Lung microvascular endothelial cell (primary cell): ENCODE data around the gene FRS2. TPM values are rescaled to one million over a fixed set of nuclear protein-coding genes. Genes with fewer than 3 reads are reported as not detected.
"Not testable (repeated sequence)": the region's sequence is repeated elsewhere in the genome, so short reads cannot be mapped to it uniquely, and the experiment has no call there.

Source experiments
- DNase-seq, 2 donors: peaks; one replicate each; pipeline versions ENCODE4 v3.0.0 to v3.0.0-alpha.2; 2010; ENCODE audit warnings: low read depth in 2 of 2
- total RNA-seq: library from RNA; depleted of rRNA; stranded (reverse); fragments of >200 nt; gene quantifications from 2 replicates; pipeline ENCODE4 v1.2.1, GENCODE V29; 2014

Gene FRS2
- total RNA-seq, 1 donor from 2014 or later: 22.4 TPM

DNA sequence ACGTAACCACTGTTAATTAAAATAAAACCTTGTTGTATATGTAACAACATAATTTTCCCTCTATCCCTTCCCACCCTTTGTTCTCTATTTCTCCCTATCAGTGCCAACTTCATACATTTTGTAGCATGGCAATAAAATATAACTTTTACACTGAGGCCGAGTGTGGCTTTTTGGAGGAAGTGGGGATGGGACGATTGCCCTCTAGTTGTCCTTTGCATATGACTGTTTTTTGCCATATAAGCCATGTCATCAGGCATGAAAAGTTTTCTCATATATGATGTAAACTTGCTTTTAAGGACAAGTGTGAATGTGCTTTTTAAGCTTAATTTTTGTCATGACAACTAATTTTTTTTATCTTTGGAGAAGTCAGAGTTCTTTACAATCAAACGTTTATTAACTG is 108.8 kb downstream of the FRS2 start:
- DNase-seq: no peak

DNA sequence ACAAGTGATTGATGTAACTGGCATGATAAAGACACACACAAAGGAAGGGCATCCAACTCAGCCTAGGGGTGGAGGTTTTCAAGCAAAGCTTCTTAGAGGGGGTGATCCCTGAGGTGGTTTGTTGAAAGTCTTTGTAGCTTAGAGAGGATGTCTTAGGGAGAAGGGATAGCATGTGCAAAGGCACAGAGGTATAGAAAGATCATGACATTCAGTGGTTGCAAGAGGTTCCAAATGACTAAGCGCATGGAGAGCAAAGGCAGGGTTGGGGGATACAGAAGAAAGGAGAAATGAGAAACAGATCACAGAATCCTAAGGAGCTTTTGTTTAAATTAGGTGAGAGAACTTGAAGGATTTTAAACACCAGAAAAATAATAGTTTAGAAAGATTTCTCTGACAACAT is 109.9 kb downstream of the FRS2 start:
- DNase-seq: no peak

DNA sequence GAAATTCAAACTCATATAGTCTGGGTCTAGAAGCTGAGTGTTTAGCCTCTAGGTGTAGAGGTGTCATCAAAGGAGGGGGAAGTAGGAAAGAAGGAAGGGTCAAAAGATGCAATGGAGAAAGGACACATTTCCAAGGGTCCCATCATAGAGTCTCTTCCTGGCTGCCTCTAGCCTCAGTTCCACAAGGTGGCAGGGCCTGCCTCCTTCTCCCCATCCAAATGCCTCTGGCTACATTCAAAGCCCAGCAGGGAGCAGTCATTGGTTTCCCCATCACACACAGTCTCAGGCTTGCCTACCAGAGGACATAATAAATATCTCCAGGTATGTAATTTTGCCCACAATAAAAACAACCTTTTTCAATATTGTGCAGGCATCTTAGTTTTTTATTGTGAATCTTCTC is 113.0 kb downstream of the FRS2 start:
- no peak for DNase-seq

DNA sequence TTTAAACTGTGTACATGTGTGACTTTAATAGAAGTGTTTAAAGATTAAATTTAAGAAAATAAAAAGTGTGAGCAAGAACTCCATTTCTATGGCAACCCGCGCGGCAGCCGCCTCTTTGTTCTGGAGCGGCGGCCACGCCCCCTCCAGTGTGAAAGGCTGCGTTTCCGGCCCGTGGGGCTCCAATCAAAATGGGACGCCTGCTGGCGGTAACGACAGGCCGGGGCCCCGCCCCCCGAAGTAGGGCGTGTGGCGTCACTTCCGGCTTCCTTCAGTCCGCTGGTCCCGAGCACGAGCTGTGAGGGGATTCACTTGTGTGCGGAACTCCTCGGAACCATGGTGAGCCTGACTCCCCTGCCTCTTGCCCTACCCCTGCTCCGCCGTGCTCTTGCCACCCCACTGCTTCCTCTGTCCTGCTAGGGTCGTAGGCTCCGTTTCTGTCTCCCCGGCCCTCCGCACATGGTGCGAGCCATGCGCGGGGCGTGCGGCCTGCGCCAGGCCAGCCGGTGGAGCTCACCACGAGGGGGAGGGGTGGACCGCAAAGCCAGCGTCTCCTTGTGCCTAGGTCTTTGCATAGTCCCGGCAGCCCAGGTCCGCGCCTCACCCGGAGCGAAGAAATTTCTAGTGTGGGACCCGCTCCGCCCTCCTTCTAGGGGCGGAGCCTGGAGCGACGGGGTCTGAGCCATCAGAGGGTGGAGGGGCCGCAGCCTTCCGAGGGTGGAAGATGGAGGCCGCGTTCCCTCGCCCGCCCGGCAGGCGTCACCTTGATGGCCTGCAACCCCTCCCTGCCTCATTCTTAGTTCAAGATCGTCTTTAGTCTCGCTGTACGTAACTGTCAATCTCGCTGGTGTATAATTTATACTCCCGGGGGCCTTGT is 115.2 kb downstream of the FRS2 start, which contains the start of gene CCT2:
CCT2 (plus strand) TSS at position 271 of the 874 bp plus-strand sequence; CDS start at position 334, 63 bp downstream.
- DNase-seq: peak; percentile 98

DNA sequence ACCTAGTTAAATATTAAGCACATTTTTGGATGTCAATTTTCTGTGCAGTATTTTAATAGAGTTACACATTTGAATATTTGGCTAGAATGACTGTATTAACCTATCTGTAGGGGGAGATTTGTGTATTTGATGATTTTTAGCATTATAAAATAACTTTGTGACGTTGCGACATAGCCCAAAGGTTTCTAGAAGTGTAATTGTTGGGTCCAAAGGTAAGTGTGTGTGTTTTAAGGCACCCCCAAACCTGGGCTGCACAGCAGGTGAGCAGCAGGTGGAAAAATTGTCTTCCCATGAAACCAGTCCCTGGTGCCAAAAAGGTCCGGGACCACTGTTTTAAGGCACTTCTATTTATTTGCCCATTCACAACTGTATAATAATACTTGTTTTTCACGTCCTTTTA is 118.3 kb downstream of the FRS2 start:
- no peak for DNase-seq

DNA sequence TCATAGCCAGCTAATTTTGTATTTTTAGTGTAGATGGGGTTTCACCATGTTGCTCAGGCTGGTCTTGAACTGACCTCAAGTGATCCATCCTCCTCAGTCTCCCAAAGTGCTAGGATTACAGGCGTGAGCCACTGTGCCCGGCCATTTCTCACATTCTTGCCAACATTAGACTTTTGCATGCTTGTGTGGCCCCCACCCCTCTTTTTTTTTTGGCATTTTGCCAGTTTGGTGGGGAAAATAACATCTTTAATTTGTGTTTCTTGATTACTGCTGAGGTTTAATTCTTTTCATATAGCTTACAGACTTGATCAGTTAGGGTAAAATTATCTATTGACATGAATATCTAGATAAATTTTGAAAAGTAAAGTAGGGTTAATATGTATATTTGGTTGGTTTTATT is 118.9 kb downstream of the FRS2 start:
- DNase-seq: no peak

DNA sequence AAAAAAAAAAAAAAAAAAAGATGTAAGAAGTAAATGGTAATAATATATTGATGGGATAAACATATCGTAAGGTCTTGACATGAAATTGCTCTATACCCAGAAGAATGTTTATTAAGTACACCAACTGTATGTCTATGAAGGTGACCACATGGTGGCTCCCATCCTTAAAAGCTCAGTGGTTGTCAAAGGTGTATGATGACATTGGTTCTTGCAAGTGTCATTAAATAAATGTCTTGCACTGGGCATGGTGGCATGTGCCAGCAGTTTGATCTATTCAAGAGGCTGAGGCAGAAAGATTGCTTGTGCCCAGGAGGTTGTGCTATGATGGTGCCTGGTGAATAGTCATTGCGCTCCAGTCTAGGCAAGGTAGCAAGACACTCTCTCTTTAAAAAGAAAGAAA is 125.5 kb downstream of the FRS2 start:
- no peak for DNase-seq

DNA sequence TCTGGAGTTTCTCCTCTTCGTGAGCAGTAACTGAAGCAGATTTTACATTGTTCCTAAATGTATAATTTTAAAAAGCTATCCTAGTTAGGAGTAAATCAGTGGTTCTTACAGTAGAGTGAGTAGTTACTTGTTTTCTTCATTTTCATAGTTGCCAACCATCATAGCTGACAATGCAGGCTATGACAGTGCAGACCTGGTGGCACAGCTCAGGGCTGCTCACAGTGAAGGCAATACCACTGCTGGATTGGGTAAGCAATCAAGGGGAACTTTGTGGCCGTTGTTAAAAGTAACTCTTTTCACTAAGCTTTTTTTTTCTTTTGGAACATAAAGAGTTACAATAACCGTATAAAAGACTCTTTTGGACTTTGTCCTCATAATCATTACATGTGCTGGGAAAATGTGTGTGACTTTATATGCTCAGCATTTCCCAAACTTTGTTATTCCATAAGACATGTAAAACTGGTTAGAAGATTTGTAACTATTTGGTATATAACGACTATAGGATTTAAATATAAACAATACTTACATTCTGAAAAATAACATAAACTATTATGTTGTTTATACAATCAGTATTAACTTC is 128.1 kb downstream of the FRS2 start:
- no peak for DNase-seq

DNA sequence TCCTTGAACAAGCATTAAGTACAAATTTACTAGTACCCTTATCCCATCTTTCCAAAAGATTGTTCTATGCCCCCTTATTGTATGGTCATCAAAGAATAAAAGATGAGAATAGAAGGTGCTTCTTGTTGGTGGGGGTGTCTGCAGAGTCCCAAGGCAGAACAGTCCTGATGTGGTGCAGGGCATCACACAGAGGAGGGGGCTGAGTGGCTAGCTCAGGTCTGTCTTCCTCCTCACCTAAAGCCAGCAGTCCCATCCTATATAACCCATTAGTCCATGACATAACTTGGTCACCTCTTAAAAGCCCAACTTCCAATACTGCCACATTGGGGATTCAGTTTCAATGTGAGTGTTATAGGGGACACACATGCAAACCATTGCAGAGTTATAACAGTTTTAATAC is 130.6 kb downstream of the FRS2 start:
- DNase-seq: no peak

DNA sequence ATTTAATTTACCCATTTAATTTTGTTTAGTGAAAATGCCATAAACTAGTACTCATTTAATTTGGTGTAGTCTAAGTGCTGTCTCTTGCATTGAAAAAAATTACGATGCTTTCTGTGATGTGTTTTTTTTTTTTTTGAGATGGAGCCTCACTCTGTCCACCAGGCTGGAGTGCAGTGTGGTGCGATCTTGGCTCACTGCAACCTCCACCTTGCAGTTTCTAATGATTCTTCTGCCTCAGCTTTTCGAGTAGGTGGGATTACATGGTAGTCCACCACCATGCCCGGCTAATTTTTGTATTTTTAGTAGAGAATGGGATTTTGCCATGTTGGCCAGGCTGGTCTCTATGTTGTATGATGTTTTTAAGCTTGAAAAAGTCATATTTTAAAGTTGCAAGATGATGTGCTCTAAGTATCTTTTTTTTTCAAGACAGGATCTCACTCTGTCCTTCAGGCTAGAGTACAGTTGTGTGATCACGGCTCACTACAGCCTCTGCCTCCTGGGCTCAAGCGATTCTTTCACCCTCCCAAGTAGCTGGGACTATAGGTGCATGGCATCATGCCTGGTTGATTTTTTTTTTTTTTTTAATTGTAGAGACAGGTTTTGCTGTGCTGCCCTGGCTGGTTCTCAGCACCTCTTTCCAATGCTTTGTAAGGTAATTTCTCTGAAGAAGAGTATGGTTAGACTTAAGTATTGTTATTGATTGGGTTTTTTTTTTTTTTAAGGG is 131.9 kb downstream of the FRS2 start:
- DNase-seq: no peak

DNA sequence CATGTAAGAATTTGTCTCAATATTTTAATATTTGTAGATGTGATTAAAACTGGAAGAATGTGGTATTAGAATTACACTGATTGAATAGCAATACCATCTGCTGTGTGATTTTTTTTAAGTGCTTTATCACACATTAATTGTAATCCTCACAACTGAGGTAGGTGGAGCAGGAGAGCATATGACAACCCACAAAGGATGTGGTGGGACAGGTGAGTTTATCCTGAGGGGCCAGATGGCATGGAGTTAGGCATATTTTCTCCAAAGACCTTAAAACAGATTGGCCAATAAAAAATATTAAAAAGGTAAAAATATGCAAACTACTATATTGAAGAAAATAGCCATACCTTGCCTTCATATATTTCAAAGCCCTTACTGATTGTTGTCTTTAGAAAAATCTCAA is 132.8 kb downstream of the FRS2 start:
- no peak for DNase-seq

DNA sequence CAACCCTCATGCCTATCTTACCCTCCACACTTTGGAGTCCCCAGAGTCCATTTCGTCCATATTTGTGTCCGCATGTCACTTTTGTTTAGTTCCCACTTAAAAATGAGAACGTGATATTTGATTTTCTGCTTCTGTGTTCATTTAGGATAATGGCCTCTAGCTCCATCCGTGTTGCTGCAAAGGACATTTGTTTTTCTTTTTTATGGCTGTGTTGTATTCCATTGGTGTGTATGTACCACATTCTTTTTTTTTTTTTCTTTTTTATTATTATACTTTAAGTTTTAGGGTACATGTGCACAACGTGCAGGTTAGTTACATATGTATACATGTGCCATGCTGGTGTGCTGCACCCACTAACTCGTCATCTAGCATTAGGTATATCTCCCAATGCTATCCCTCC is 133.4 kb downstream of the FRS2 start:
- not testable (repeated sequence) for DNase-seq

DNA sequence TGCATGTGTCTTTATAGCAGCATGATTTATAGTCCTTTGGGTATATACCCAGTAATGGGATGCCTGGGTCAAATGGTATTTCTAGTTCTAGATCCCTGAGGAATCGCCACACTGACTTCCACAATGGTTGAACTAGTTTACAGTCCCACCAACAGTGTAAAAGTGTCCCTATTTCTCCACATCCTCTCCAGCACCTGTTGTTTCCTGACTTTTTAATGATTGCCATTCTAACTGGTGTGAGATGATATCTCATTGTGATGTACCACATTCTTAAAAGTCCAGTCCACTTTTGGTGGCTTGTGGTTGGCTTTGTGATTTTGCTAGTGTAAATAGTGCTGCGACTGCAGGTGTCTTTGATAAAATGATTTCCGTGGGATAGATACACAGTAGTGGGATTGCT is 134.1 kb downstream of the FRS2 start:
- DNase-seq: not testable (repeated sequence)

DNA sequence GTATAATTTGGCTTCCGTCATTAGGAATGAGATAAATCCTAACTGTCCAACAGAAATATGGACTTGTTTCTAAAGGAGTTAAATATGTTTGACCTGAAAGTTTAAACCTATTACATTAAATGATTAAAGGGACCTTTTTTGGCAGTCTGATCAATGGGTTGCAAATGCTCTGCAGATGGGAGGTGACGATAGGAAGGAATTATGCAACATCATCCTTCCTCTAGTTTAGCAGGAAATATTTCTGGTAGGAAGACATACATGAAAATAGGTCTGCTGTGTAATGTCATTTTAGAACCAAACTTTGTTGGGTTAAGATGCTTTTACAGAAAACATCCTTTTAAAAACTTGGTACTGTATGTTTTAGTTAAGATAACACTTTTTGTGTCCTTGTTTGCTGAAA is 137.9 kb downstream of the FRS2 start:
- peak; percentile 42 to 75 for DNase-seq

DNA sequence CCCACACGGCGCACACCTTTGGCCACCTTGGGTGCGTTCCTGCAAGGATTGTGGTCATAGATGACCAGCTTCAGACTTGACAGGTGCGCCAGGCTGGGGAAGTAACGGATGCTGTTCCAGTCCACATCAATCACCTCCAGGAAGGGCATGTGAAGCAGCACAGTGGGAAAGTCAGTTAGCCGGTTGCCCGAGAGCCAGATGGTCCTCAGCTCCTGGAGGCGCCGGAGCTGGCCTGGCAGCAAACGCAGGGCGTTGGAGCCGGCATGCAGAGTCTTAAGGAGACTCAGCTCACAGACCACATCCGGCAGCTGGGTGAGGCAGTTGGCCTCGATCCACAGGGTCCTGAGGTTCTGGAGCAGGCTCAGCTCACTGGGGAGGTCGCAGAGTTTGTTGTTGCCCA is 139.9 kb downstream of the FRS2 start:
- no peak for DNase-seq

DNA sequence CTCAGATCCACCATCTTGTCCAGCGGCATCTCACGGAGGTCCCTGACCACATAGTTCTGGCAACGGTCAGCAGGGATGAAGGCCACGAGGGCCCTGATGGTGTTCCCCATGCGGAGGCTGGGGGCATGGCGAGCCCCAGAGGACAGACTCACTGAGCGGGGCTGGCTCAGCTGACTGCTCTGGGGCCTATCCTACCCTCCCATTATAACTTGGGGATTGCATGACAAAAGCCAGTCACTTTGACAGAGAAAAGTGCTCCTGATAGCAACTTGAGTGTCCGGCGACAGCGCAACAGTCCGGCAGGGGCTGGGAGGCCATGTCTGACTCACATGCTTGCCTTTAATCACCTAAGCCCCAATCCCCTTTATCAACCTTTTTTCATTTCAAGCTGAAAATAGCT is 140.5 kb downstream of the FRS2 start, which contains the start of gene LRRC10:
LRRC10 (minus strand) TSS at position 179 of the 400 bp plus-strand sequence; CDS start at position 110, 69 bp downstream.
- no peak for DNase-seq

DNA sequence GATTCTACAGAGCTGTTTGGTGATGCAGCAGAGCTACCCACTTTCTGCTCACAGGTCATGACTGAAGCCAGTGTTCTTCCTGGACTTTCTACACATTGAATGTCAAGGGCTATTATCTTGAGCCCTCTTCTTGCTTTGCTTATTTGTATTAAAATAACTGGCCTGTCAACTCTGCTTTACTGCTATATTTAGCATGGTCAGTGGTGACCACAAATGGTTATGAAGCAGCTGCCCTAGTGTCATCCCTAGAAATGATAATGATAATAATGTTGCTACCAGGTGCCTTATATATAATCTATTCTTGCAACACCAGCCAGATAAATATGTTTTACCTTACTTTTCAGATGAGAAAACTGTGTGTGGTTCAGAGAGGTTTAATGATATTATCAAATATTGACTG is 143.2 kb downstream of the FRS2 start:
- no peak for DNase-seq

DNA sequence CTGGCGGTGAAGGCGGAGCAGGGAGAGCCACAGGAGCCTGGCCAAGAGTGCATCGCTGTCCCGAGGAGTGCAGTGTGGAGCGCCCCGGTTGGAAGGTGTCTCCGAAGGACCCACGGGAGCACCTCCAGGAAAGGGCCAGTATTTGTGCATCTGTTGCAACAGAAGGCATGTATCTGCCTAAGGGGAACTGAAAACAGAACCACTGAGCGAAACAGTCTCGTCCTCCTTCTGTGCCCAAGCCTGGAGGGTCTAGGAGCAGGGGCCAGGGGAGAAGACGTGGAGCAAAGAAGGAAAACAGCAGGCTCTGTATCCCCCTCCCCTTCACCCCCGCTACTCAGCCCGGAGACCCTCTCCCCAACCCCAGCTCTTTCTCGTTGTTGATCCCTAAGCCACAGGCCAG is 145.8 kb downstream of the FRS2 start:
- no peak for DNase-seq

DNA sequence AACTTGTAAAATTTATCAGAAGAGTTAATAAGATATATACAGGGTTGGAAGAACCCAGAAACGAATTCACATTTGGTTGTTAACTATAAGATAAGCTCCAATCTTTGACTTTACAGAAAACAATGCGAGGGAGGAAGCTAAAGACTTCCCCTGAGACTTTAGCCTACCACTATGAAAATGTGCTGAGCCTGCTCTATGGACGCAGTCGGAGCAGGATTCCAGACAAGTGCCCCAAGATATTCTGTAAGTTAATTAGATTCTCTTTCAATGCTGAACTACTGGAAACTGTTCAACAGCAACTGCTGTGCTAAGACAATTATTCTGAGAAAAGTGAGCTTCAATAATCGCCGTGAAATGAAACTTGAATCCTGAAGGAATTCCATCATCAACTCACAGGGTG is 148.9 kb downstream of the FRS2 start:
- DNase-seq: no peak

DNA sequence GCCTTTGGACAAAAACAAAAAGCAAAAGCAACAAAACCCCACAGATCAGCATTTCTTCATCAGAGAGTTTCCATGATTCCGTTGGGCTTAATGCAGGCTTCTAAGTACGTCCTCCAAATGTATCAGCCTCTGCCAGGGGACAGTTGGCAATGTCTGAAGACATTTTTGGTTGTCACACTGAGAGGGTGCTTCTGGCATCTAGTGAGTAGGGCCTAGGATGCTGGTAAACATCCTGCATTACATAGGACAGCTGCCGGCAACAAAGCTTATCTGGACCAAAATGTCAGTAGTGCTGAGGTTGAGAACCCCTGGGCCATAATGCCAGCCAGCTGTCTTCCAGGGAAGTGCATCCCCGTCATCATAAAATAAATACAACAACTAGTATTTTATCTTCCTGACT is 149.9 kb downstream of the FRS2 start:
- no peak for DNase-seq

DNA sequence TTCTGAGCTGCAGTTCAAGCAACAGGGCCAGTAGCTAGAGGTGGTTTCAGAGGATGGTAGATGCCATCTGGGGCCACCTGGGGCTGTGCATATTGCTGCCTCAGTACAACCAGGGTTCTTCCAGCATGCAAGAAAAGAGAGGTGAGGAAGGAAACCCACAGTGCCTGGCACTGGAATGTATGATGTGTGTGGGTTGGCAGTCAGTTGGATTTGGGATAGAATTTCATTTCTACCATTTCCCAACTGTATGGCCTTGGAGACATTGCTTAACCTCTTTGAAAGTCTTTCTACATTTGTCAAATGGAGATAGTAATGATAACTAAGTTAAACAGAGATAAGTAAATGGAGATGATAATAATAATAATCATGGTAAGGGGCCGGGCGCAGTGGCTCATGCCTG is 150.7 kb downstream of the FRS2 start:
- DNase-seq: no peak

DNA sequence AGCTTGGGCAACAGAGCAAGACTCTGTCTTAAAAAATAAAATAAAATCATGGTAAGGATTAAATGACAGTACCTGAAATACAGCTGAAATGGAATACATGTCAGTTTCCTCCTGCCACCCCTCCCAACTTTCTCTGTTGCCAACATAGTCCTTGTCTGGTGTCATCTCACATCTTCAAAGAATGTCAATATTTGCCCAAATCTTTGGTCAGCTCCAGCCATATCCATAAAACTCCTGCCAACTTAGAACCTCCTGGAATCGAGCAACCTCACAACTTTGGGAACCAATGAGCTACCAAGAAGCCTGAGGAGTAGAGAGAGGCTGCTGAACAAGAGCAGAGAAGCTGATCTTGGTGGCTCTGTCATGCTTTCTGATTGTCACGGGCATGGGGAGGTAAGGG is 151.4 kb downstream of the FRS2 start:
- DNase-seq: no peak
